GM10847 (cell line): ENCODE measurements around the gene POU3F3.

Experiments
- POLR2A ChIP-seq: IDR thresholded peaks from 2 replicates; pipeline ENCODE4 v1.6.1; 2011; ENCODE audit not compliant: insufficient read length; ENCODE audit errors: extremely low read depth

The POU3F3 gene

DNA sequence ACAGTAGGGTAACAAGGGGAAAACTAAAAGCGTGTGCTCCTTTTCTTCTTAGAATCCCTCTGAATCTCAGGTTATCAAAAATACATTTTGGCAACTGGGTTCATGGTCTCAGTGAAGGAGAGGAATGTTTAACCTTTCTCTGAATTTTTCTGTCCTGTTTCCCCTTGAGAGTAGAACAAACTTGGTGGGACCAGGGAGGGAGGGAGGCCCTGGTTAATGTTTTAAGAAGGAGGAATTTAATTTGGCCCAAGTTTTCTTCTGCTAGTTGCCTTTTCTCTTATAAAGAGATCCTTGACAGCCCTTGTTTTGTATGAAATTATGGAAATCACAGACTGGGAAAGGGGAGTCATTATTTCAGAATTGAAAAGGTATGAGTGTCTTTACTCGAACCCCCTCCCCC, 12.2 kb upstream of the POU3F3 start:
- no peak for TF ChIP-seq POLR2A

DNA sequence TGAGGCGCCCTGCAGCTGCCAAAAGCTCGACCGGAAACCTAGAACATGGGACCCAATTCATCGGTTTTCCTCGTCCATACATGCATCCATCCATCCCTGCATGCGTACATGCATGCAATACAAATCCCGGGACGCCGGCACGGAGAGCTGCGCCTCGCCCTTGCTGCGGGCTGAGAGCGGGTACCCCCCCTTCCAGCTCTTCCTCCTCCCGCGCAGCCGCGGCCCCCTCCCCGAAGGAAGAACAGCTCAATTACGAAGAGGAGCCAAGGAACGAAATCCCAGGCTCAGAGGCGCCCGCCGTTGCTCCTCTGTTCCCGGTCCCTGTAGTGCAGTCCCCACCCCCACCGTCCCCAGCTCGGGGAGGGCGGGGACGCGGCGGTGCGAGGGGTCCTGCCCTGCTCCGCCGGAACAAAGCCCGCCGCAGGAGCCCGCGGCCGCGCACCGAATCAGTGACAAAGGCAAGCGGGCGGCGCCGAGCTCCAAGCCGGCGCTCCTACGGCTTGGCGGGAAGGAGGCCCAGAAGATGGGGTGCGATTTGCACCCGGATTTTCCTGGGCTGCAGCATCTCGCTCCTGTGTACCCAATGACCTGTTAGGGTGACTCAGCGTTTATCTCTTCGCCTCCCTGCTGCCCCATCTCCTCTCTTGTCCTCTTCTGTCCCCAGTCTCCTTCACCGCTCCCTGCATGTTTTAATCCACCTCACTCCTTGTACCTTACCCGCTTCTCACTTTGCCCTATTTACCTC, 8.9 kb upstream of the POU3F3 start:
- no peak for TF ChIP-seq POLR2A

DNA sequence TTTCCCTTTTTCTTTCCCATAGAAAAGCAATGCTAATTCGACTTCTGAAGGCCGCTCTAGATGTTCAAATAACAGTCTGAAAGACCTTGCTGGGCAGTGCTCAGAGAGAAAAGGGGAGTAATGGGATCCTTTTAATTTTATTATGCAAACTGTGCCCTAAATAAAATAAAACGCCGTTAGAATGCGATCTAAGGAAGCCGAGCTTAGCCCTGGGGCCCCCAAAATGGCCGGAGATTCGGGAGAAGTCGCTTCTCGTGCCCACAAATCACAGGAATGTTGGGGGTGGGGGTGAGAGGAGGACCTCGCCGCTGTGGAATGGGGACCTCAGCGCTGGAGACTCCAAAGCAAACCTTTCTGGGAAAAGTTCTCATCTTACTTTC, 8.4 kb upstream of the POU3F3 start:
- TF ChIP-seq POLR2A, result no peak

DNA sequence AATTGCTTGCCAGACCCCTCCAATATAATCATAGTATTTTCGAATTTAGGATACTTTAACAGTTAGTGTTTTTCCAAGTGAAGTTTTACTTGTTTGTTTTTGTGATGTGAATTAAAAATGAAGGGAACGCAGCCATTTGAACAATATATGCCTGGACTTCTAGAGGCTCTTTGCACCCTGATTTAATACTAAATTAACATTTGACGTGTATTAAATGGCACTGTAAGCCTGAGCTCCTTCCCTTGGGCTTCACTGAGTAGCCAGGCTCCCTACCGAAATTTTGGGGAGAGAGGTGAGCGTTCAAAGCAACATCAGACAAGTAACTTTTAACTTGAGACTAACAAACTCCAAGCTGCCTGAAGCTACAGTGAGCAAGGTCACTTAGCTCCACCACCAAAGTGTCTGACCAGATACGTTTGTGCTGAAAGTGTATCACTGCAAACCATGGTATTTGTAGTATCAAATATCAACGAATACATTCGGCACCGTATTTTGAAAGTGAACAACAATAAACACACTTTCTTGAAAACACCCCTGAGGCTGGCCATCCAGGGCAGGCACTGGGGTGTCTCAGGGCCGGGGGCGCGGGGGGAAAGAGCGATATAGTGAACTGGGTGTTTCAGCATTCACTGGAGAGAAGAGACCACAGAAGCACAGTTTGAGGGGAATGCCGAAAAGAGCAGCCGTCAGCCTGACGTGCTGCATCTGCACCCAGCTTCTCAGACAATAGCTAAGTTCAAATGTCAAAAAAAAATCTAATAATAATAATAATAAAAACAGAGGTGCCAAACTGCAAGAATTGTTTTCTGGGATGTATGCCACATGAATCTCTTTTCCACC, 7.7 kb upstream of the POU3F3 start:
- no peak for TF ChIP-seq POLR2A

DNA sequence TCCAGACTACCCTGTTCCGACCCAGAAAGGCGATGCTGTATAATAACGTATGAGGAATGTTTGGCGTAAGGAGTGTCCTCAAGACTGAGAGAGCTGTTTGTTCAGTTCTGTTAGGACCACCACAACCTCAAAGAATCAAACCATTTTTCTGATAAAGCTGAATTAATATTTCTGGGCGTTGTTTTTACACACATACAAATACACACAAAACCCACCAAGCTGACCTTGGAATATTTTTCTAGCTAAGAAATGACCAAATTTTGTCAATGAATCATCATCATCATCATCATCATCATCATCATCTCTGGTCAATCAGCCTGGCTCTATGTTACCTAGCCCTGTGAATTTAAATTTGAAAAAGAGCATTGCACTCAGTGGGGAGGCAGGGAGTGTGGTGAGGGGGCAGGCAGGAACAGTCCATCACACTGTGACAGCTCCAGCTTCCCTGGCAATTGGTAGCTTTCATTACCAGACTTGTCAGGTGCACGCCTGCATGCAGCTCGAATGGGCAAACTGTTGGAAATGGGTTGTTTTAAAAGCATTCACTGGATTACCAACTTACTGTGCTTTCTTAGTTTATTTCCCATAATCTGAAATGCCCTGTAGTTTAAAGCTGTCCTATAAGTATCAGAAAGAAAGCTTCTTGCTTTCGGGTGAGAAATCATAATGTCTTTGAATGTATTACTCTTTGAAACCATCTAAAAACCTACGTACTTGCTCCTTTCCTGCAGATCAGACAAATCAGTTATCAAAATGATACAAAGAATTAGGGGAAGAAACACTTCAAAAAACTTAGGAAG, 6.9 kb upstream of the POU3F3 start:
- TF ChIP-seq POLR2A, result no peak

DNA sequence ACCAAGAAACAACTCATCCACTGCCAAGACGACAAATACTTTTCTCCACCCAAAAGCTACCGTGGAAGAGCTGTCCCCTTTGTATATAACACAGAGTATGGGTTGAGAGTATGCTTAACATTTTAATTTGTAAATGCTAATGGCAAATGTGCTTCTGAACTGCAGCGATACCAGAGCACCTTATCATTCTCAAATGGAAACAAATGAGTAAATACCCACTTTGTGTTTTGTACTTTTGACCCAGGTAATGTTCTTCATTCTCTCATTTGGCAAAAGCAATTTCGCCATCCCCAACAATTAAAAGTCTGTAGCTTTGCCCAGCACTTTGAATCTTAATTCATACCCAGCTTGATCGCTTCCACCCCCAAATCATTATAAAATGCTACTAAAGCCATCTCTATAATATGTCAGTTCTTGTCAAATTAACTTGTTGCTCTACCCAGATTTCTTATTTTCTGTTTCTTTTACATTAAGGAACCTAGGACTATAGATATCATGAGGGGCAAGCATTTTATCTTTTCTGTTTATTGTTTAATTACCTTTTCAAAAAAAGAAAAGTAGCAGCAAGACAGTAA, 6.2 kb upstream of the POU3F3 start:
- no peak for TF ChIP-seq POLR2A

DNA sequence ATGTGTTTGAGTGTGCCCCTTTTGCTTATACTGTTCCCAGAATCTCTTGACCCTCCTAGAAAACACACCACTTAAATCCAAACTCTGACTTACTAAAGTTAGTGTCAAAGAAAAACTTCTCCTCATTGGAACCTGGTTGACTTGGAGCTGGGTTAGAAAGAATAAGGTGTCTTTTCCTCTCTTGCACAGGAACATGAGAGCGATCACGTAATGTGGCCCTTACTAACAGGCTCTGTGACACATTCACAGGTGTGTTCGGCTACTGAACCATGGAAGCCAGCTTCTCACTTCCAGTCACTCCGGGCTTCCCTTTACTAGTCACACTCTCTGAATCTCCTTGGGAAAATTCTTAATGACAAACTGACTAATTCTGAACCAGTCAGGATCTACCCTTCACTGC, 5.4 kb upstream of the POU3F3 start:
- no peak for TF ChIP-seq POLR2A

DNA sequence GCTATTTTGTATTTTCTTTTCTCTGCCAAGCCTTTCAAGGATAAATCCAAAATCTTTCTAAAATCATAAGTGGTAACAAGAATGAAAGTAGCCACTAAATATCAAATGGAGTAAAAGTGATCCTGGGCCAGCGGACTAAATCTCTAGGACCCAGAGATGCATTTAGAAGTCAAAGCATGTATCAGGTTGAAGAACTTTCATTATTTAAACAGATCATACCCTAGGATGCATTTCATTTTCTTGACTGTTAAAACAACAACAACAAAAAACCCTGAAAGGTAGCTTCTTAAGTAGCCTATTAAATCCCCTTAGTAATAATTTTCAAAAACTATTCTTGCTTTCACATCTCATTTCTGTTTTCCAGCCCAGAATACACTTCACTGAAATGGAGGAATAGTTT, 4.8 kb upstream of the POU3F3 start:
- TF ChIP-seq POLR2A, result no peak

DNA sequence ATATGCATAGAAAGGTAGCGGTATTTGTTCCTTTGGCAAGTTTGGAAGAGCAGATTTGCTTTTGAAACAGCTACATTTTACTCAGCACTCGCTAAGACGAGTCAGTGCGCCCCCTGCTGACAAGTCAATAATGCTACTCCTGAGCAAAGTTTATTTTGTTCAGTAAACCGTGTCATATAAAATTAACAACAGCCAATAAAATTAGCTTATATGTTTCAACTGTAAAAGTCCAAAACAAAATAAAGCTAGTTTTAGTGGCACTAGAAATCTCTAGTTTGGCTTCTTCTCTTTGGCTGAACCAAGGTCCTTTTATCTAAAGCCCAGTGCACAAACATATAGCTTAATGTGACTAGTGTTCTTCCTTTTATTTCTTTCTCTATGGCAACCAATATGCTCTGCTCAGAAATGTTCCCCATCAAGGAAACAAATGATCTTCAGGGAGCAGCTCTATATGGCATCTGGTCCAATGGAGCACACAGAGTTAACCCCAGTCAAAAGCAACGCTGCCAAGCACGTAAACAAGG, 4.2 kb upstream of the POU3F3 start:
- TF ChIP-seq POLR2A, result no peak

DNA sequence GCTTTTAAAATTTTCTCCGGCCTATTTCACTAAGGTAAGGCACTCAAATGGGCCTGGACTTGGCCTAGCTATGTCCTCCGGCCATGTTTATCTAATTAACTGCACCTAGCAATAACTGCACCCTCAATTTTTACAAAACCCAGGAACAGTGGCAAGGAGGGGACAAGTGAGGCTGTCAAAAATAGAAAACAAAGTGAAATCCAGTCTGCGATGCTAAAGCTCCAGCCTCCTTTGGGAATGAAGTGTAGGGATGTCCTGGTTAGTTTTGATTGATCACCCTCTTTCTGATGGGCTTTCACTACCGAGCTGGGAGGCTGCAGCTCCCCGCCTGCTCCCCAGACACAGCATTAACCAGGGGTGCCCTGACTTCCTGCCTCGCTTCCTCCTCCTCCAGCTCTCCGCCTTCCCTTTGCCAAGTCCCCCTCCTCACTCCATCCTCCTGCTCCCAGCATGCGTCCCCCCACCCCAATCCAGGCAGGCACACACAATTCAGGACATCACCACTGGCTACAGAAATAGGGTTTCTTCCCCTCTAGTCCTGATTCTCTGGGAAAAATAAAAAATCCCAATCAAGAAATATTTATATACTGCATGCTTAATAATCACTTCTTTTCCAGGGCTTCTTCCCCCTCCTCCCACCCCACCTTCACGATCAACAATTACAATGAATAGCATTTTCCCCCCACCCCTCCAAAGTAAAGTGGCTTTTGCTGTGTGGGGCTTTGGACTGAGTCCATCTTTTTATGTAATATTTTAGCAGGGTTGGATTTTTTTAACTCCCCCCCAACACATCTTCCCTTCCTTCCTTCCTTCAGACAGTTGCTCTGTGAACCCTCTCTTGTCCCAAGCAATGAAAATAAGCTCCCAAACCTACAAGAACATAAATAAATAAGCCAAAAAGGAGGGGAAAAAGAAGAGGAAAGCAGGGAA, 3.3 kb upstream of the POU3F3 start:
- no peak for TF ChIP-seq POLR2A

DNA sequence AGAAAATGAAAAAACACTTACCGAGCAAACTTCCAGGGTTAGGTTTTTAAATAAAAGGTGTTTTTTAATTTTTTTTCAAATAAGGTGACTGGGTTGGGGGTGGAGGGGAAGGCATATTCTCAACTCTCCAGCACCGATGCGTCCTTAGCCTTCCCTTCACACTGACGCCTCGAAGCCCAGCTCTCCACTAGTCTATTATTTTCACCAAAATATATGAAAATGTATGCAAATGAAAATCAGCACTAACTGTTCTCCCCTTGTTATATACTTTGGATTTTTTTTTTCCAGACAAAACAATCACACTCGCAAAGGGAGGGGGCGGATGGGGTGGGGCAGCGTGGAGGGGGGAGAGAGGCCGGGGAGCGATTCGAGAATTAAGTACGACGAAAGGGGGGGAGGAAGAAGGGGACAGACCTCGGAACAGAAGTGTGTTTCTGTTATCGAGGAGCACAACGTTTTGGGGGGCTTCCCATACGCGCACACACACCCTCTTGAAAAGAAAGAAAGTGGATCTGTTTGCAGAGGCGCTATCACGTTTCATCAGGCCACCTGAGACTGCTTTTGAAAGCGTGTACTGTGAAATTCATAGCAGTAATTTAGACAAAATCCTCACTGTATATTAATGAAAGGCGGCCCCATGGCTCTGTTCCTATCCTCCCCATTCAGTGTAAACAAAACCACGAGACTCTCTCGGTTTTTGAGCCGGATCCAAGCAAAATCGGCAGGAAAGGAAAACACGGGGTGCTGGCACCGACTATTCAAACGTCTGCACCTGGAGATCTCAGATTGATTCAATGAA, 2.4 kb upstream of the POU3F3 start:
- no peak for TF ChIP-seq POLR2A

DNA sequence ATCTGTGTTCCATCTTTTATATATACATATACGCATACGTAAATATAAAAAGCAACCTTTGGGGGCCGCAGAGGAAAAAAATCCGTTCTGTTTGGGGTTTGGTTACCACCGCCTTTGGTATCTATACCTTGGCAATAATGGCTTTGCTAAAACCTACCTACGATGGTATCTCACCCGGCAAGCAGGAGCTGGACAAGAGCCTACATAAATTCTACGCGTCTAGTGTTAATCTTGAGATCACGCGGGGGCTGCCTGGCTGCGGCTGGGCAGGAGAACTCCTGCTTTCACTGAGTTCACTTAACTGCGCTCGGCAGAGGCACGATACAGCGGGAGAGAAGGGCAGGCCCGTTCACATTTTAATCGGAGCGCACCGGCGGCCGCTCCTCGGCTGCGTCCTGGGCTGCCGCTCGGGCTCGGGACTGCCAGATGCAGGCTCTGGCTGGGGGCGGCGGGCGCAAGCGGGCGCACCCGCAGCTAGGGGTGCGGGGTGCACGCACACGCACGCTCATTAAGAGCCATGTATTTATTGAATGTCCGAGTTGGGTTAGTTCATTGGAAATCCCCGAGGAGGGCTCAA, 1.7 kb upstream of the POU3F3 start:
- TF ChIP-seq POLR2A, result no peak
